HG03025 (cell line): ENCODE results near the gene ZNF154.

Experiments
- ATAC-seq: cut with Tn5 transposase; IDR thresholded peaks from one replicate; pipeline ENCODE4 v1.9.1; 2021; ENCODE audit warnings: mild to moderate bottlenecking, moderate library complexity; ENCODE audit not compliant: unreplicated experiment, low FRiP score

The ZNF154 gene

GRCh38 chr19:57682226-57682766 is 26.7 kb downstream of the ZNF154 start:
- no peak for ATAC-seq

- no peak for ATAC-seq
These were observed 33.1 kb downstream of the ZNF154 start for GRCh38 chr19:57675881-57676280.

GRCh38 chr19:57672466-57672865 is 36.5 kb downstream of the ZNF154 start:
- no peak for ATAC-seq

- ATAC-seq: no peak
These were observed 37.7 kb downstream of the ZNF154 start for GRCh38 chr19:57671124-57671895.

- no peak for ATAC-seq
These were observed 40.4 kb downstream of the ZNF154 start, which contains the start of gene ZSCAN4 for GRCh38 chr19:57668635-57669034. Gene ZSCAN4, plus strand, starts transcription at chr19:57668935. Its CDS starts 7,211 bp downstream, at chr19:57676146.

- no peak for ATAC-seq
These were observed 41.8 kb downstream of the ZNF154 start for GRCh38 chr19:57667228-57667627.

GRCh38 chr19:57665261-57665806 is 43.7 kb downstream of the ZNF154 start:
- ATAC-seq: no peak

- ATAC-seq: no peak
These were observed 44.5 kb downstream of the ZNF154 start for GRCh38 chr19:57664269-57665127.

GRCh38 chr19:57656346-57656745 is 52.7 kb downstream of the ZNF154 start:
- no peak for ATAC-seq

GRCh38 chr19:57655443-57655842 is 53.6 kb downstream of the ZNF154 start:
- ATAC-seq: no peak

- ATAC-seq: no peak
These were observed 55.3 kb downstream of the ZNF154 start for GRCh38 chr19:57653689-57654088.

GRCh38 chr19:57651654-57651996 is 57.4 kb downstream of the ZNF154 start:
- ATAC-seq: no peak

GRCh38 chr19:57648331-57649003 is 60.5 kb downstream of the ZNF154 start:
- no peak for ATAC-seq
